HG03196 (cell line): ENCODE data around the gene CLNK.

Experiments
- ATAC-seq: cut with Tn5 transposase; IDR thresholded peaks from one replicate; pipeline ENCODE4 v1.9.1; 2021; ENCODE audit not compliant: unreplicated experiment

Gene CLNK

GRCh38 chr4:10460313-10461047 lies 224.1 kb downstream of the CLNK start:
- ATAC-seq, result no peak

GRCh38 chr4:10459305-10459704 lies 225.3 kb downstream of the CLNK start:
- no peak for ATAC-seq

GRCh38 chr4:10458177-10458576 lies 226.4 kb downstream of the CLNK start:
- no peak for ATAC-seq

GRCh38 chr4:10457255-10457801 lies 227.2 kb downstream of the CLNK start, which contains the start of gene ZNF518B:
Gene ZNF518B (minus strand): TSS chr4:10457426. CDS start chr4:10446328, 11,098 bp downstream.
- peak; percentile 66 for ATAC-seq

- peak; percentile 63 for ATAC-seq
Measured at GRCh38 chr4:10456595-10457254, 227.8 kb downstream of the CLNK start.

GRCh38 chr4:10456260-10456594 lies 228.3 kb downstream of the CLNK start:
- ATAC-seq, result no peak

- no peak for ATAC-seq
Measured at GRCh38 chr4:10455133-10455532, 229.4 kb downstream of the CLNK start.

- no peak for ATAC-seq
Measured at GRCh38 chr4:10454726-10455125, 229.8 kb downstream of the CLNK start.

GRCh38 chr4:10454121-10454520 lies 230.4 kb downstream of the CLNK start:
- no peak for ATAC-seq

GRCh38 chr4:10448991-10449390 lies 235.6 kb downstream of the CLNK start:
- no peak for ATAC-seq

GRCh38 chr4:10442976-10443375 lies 241.6 kb downstream of the CLNK start:
- no peak for ATAC-seq

- no peak for ATAC-seq
Measured at GRCh38 chr4:10441512-10441911, 243.1 kb downstream of the CLNK start.

GRCh38 chr4:10438924-10439323 lies 245.6 kb downstream of the CLNK start:
- ATAC-seq, result no peak

GRCh38 chr4:10437735-10438134 lies 246.8 kb downstream of the CLNK start:
- no peak for ATAC-seq
